Esophagus (tissue), 2 donors: Measurements from ENCODE around the gene RNASE8. TPM values are rescaled to one million over a fixed set of nuclear protein-coding genes. Genes with fewer than 3 reads are reported as not detected.

ENCODE experiments used
- H3K27ac ChIP-seq, 2 donors: one replicate each; pipeline ENCODE4 v1.5.1; 2013; ENCODE audit warnings: low read depth in 2 of 2, mild to moderate bottlenecking in 2 of 2, inconsistent platforms in 1 of 2, low read length in 1 of 2, moderate library complexity in 1 of 2
- H3K27me3 ChIP-seq, 2 donors: one replicate each; pipeline ENCODE4 v1.6.1; 2013; ENCODE audit warnings: low read length in 2 of 2, control low read depth in 1 of 2, mild to moderate bottlenecking in 1 of 2; ENCODE audit not compliant: insufficient read depth in 2 of 2, control insufficient read depth in 1 of 2
- H3K36me3 ChIP-seq, 2 donors: one replicate each; pipeline ENCODE4 v1.6.1; 2013; ENCODE audit warnings: low read length in 1 of 2; ENCODE audit not compliant: control insufficient read depth in 2 of 2, insufficient read depth in 2 of 2
- H3K4me1 ChIP-seq, 2 donors: one replicate each; pipeline ENCODE4 v1.6.1; 2013; ENCODE audit warnings: low read length in 1 of 2; ENCODE audit not compliant: control insufficient read depth in 2 of 2, insufficient read depth in 2 of 2
- H3K4me3 ChIP-seq, 2 donors: one replicate each; pipeline ENCODE4 v1.5.1; 2013; ENCODE audit warnings: low read length in 2 of 2, mild to moderate bottlenecking in 2 of 2, low read depth in 1 of 2, moderate library complexity in 1 of 2
- H3K9me3 ChIP-seq, 2 donors: one replicate each; pipeline ENCODE4 v1.6.1; 2013; ENCODE audit warnings: mild to moderate bottlenecking in 2 of 2, low read depth in 1 of 2, low read length in 1 of 2, moderate library complexity in 1 of 2; ENCODE audit not compliant: control insufficient read depth in 2 of 2, insufficient read depth in 1 of 2
- WGBS, 2 donors: extraction: QIAGEN DNeasy Blood & Tissue Kit; methylation state at CpG; one replicate each; pipeline ENCODE4 v1.1.7; 2013; 5-methylcytosine and 5-hydroxymethylcytosine counted together
- polyA plus RNA-seq, 2 donors: library from polyadenylated mRNA; stranded (reverse); fragments of 200-250 nt; gene quantifications; one replicate each; pipeline ENCODE4 v1.2.3, GENCODE V29; 2013
- donor health status: healthy with polysubstance abuse.
- donor health status: Bipolar disorder and iron deficiency.

RNASE8 gene
- polyA plus RNA-seq, 2 donors = not detected

DNA sequence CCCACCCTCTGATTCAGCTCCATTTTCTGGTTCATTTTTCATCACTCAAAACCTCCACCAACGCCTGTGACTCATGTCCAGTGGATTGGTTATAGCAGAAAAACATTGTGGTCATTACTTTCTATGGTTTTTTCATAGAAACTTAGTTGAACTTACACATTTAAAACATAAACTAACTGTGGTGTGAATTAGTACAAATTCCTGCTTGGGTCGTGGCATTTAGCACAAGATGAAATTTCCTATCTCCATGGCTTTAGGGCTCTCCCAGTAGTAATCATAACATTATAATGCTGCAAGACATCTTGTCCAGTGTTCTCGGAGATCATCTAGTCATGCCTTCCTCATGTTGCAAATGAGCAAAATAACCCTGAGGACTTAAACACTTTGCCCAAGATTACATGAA is 8.3 kb upstream of the RNASE8 start:
- Histone ChIP-seq H3K4me3 (no peak overlapping the region), H3K36me3 (no peaks in the 10 kb centered on the region), H3K4me1 (no peaks in the 10 kb centered on the region), H3K27me3 (no peaks in the 10 kb centered on the region), H3K9me3 (no peaks in the 10 kb centered on the region), H3K27ac (no peak overlapping the region)
- 75 to 76% methylated on average over 3 of the region's 3 CpGs for WGBS, 2 donors

DNA sequence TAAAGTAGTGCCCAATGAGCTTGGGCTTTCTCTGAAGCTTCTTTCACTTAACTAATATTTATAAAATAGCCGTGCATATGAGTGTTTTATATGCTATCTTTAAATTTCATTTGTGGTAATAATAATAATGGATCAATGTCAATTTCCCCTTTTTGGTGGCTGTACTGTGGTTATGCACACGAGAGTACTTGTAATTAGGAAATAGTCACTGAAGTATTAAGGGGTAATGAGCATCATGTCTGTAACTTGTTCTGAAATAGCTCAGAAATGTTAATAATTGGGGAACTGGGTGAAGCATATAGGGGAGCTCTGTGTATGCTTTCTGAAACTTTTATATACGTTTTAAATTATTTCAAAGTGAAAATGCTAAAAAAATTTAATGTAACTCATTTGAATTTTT is 7.0 kb upstream of the RNASE8 start:
- WGBS, 2 donors = 66 to 76% methylated on average over 3 of the region's 3 CpGs
- H3K4me1 ChIP-seq = no peaks in the 10 kb centered on the region
- no peak overlapping the region for H3K27ac ChIP-seq
- H3K36me3 ChIP-seq = no peaks in the 10 kb centered on the region
- no peaks in the 10 kb centered on the region for H3K9me3 ChIP-seq
- H3K27me3 ChIP-seq = no peaks in the 10 kb centered on the region
- no peak overlapping the region for H3K4me3 ChIP-seq

DNA sequence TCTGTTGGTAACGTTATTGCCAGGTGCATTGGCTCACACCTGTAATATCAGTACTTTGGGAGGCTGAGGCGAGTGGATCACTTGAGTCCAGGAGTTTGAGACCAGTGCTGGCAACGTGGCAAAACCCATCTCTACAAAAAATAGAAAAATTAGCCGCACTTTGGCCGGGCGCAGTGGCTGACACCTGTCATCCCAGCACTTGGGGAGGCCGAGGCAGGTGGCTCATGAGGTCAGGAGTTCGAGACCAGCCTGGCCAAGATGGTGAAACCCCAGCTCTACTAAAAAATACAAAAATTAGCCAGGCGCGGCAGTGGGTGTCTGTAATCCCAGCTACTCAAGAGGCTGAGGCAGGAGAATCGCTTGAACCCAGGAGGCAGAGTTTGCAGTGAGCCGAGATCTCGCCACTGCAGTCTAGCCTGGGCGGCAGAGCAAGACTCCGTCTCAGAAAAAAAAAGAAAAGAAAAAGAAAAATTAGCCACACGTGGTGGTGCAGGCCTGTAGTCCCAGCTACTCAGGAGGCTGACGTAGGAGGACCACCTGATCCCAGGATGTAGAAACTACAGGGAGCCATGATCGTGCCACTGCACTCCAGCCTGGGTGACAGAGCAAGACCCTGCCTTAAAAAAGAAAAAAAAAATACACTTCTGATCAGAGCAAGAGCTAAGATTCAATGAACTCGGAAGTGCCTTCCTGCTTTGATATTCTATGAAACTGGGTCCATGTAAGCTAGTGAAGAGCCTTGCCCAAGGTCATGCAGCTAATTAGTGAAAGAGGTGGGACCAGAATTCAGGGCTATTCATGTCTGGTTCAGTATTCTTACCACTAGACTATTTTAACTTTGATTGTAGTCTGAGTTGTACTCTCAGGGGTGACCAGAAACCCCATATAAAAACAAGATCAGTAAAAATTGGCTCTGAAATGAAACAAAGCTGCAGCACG is 4.2 kb upstream of the RNASE8 start:
- no peaks in the 10 kb centered on the region for H3K9me3 ChIP-seq
- 86 to 91% methylated on average over 20 of the region's 20 CpGs for WGBS, 2 donors
- no peaks in the 10 kb centered on the region for H3K27me3 ChIP-seq
- H3K36me3 ChIP-seq = no peaks in the 10 kb centered on the region
- H3K27ac ChIP-seq = no peak overlapping the region
- H3K4me1 ChIP-seq = no peaks in the 10 kb centered on the region
- H3K4me3 ChIP-seq = no peak overlapping the region

DNA sequence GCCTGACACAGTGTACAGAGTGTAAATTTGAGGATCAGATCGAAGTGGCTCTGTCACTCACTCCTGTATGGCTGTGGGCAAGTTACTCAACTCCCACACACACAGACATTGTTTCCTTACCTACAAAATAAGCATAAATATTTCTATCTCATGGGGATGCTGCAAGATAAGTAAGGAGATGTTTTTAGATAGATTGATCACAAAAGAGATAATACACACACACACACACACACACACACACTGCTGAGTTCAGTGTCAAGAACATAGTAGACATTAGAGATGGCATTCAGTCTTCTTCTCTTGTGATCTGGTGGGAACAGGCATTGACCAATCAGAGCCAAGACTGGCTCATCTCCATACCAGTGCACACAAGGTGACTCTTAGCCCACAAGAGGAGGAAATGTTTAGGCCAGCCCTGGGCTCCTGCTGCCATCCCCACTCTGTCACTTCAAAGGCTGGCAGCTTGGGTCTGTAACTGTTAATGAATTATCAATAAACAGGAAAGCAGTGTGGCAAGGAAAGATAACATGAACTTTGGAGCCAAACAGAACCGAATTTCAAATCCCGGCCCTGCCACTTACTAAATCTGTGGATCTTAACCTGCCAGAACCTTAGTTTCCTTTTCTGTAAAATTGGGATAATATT is 3.4 kb upstream of the RNASE8 start:
- no peaks in the 10 kb centered on the region for H3K9me3 ChIP-seq
- no peak overlapping the region for H3K27ac ChIP-seq
- H3K4me1 ChIP-seq = no peaks in the 10 kb centered on the region
- H3K27me3 ChIP-seq = no peaks in the 10 kb centered on the region
- H3K36me3 ChIP-seq = no peaks in the 10 kb centered on the region
- 66 to 69% methylated on average over 3 of the region's 3 CpGs for WGBS, 2 donors
- H3K4me3 ChIP-seq = no peak overlapping the region

DNA sequence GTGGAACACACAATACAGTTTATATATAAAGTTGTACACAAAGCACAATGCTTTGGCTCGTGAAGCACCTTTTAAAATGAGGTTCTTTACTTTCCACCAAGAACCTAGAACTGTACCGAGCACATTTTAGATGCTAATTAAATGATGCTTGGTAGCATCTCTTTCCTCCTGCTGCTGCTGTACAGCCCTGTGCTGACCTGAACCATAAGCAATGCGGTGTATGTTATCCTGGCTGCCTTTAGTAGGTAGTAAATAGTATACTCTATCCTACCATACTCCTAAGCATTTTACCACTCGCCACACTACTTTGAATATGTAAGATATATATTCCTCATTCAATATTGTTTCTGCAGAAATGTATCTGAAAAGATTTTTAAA is 2.9 kb upstream of the RNASE8 start:
- Histone ChIP-seq H3K4me3 (no peak overlapping the region), H3K9me3 (no peaks in the 10 kb centered on the region), H3K36me3 (no peaks in the 10 kb centered on the region), H3K27ac (no peak overlapping the region), H3K27me3 (no peaks in the 10 kb centered on the region), H3K4me1 (no peaks in the 10 kb centered on the region)
- 63 to 77% methylated on average over 4 of the region's 4 CpGs for WGBS, 2 donors

DNA sequence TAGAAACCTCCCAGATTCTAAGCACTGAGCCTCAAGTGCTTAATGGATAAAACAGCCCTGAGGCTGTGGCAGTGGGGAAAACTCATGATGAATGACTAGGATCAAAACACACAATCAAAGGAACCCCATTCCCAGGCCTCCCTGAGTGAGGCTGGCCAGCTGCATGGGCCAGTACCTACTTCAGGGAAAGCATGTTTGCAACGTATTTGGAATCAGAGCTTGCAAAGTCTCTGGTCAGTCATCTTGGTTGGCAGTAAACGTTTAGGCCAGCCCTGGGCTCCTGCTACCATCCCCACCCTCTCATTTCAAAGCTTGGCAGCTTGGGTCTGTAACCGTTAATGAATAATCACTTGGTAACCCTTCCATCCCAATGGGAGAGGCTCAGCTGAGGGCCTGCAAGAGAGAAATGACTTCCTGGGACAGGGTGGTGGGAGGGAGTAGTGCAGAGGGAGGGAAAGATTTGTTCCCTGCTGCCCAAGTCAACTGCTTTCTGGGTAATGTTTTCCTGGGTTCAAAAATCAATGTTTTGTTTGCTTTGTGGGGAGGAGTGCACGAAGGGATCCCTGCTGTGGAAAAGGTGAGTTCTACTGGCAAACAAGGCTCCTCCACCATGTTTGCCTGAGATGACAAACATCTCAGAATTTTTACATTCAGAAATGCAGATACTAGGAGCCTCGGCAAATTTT is 2.0 kb upstream of the RNASE8 start:
- Histone ChIP-seq H3K9me3 (no peaks in the 10 kb centered on the region), H3K27me3 (no peaks in the 10 kb centered on the region), H3K36me3 (no peaks in the 10 kb centered on the region), H3K4me3 (no peak overlapping the region), H3K27ac (no peak overlapping the region), H3K4me1 (no peaks in the 10 kb centered on the region)
- WGBS, 2 donors = 53 to 63% methylated on average over 5 of the region's 5 CpGs

DNA sequence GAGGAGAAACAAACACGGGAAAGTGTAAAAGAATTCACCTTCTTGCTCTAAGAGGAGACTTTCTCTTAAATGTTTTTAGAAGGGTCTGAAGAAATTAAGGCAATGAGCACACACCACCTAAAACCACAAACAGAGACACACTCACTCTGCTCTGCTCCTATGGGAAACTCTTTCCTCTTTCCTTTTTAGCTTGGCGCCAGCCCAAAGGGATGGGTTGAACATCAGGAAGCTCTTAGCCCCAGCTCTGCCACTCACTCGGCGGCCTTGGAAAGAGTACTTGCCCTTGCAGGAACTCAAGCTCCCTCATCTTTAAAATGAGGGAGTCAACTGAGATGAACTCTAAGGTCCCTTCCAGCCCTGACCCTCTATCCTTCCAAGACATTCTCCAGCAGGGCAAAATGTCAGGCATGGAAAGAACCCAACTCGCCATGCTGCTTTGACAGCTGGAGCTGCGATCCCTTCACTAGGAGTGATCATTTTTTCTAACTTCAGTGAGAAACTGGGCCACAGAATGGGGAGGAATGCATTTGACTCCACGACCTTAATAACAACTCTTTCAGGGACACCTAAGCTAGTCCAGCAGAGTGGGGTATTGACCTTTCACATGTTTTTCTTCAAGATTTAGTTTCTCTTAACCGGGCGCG is 980 bp upstream of the RNASE8 start:
- no peak overlapping the region for H3K27ac ChIP-seq
- 77 to 79% methylated on average over 10 of the region's 10 CpGs for WGBS, 2 donors

DNA sequence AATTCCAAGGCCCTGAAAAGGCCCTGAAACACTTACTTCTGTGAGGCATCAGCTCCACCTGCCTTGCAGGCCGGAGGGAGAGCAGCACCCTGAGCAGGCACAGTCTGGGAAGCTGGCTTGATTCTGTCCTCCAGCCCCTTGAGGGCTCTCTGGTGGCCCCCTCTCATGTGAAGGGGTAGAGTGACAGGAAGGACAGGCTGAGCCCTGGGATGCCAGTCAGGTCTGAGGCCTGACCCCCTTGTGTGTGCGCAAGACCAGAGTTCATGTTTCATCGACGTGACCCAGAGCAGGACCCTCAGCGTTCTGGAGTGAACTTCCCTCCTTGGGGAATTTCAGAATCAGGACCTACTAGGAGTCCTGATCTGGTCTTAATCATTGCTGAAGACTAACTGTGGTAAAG is 1.3 kb downstream of the RNASE8 start:
- Histone ChIP-seq H3K27ac (no peak overlapping the region), H3K4me1 (no peaks in the 10 kb centered on the region), H3K27me3 (no peaks in the 10 kb centered on the region), H3K36me3 (no peaks in the 10 kb centered on the region), H3K4me3 (no peak overlapping the region), H3K9me3 (no peaks in the 10 kb centered on the region)
- WGBS, 2 donors = 88 to 90% methylated on average over 5 of the region's 5 CpGs

More for the DNA sequence above, 980 bp upstream of the RNASE8 start:
- H3K4me3 ChIP-seq = no peak overlapping the region
- H3K27me3 ChIP-seq = no peaks in the 10 kb centered on the region
- H3K36me3 ChIP-seq = no peaks in the 10 kb centered on the region
- H3K9me3 ChIP-seq = no peaks in the 10 kb centered on the region
- no peaks in the 10 kb centered on the region for H3K4me1 ChIP-seq

DNA sequence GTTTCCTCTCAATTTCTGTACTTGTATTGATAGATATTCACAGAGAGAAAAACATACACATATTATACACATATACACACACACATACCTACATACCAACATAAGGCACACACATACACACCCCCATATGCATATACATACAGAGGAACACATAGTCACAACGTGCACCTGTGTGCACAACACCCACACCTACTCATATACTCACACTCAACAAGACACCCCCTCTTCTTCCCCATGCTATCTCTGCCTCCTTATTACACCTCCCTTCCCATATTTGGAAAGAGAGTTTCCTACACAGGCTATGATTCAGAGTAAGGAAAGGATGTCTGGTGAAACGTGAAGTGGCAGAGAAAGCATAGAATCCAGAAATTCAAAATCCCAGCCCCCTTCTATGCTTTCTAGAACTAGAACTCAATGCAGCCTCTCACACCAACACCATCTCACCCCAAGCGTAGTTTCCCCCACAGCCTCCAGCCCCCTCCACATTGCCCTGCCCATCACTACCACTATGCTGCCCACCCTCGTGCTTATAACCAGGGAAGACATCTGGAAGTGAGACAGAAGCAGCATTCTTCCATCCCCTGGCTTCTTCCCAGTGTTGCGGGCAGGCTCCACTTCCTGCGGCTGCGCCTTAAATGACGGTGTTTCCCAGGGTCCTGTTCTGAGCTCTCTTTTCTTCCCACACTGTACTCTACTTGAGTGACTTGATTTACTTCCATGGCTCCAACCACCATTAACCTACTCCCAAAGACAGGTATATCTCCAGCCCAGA is 2.4 kb downstream of the RNASE8 start:
- no peaks in the 10 kb centered on the region for H3K36me3 ChIP-seq
- no peaks in the 10 kb centered on the region for H3K9me3 ChIP-seq
- no peaks in the 10 kb centered on the region for H3K27me3 ChIP-seq
- H3K4me1 ChIP-seq = no peaks in the 10 kb centered on the region
- H3K4me3 ChIP-seq = no peak overlapping the region
- no peak overlapping the region for H3K27ac ChIP-seq
- WGBS, 2 donors = 70 to 71% methylated on average over 8 of the region's 8 CpGs
